ENCODE measurements around the gene AP1M1.
A peak's percentile ranks its signal among the peaks of the same experiment; 100 is the strongest.

The AP1M1 gene

DNA sequence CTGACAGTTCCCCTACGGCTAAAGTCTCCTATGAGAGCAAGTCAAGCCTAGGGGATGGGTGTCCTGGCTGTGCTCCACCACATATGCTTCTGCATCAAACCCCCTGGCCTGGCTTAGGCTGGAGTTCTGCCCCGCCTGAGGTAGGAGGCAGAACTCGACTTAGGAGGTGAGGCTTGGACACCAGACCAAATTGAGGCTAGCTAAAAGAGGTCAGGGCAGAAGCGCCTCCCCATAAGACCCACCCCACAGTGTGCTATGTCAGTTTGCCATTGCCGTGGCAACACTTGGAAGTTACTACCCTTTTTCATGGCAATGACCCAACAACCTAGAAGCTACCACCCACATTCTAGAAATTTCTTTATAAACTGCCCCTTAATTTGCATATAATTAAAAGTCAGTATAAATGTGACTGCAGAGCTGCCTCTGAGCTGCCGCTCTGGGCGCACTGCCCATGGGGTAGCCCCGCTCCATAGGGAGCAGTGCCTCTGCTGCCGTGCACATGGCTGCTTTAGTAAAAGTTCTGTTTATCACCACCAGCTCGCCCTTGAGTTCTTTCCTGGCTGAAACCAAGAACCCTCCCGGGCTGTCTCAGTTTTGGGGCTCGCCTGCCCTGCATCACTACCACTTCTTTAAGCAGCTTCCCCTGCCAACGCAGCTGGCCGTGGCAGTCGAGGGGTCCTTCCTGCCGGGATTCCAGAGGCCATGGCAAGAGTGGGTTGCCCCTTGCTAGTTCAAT, 20.2 kb downstream of the AP1M1 start:
- Histone ChIP-seq H3K27me3 (no peaks in the 10 kb centered on the region), H3K9me3 (peaks cover 57% of the 10 kb centered on the region), H3K27ac (no peak overlapping the region), H3K4me3 (no peak overlapping the region), H4K20me1 (peaks cover 14% of the 10 kb centered on the region), H3K36me3 (peaks cover 98% of the 10 kb centered on the region), H3K4me2 (no peak overlapping the region), H3K9ac (no peak overlapping the region), H3K4me1 (peaks cover 3% of the 10 kb centered on the region; the same call in 1 of the 2 replicates)
- no peak for TF ChIP-seq Cebpa-rat (IDR thresholded peaks at IDR 0.05)

DNA sequence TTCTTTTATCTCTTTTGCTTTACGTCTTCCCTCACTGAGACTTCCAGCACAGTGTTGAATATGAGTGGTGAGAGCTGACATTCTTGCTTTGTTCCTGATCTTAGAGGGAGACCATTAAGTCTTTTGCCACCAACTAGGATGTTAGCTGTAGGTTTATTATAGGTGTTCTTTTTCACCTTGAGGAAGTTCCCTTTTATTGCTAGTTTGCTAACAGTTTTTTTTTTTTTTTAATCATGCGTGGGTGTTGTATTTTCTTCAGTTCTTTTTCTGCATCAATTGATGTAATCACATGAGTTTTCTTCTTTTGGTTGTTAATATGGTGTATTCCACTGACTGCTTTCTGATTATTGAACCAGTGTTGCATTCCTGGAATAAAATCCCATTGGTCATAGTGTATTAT, 21.1 kb downstream of the AP1M1 start:
- Histone ChIP-seq H3K9me3 (peaks cover 57% of the 10 kb centered on the region), H3K9ac (no peak overlapping the region), H3K27ac (no peak overlapping the region), H3K4me3 (no peak overlapping the region), H3K27me3 (no peaks in the 10 kb centered on the region), H3K36me3 (peaks cover 98% of the 10 kb centered on the region), H3K4me1 (peaks cover 13% of the 10 kb centered on the region), H3K4me2 (no peak overlapping the region), H4K20me1 (peaks cover 15% of the 10 kb centered on the region)
- no peak for TF ChIP-seq Cebpa-rat (IDR thresholded peaks at IDR 0.05)

DNA sequence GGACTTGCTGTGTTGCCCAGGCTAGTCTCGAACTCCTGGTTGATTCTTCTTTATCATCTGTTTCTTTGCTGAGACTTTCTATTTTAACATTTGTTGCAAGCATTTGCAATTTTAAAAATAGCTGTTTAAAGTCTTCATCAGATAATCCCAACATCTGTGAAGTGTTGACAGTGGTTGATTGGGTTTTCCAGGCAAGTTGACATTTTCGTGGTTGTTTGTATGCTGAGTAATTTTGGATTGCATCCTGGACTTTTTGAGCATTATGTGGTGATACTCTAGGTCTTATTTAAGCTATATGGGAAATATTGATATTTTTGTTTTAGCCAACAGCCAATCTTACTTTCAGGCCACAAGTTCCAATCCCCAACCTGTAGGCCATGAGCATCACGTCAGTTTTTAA, 25.1 kb downstream of the AP1M1 start:
- Histone ChIP-seq H3K4me2 (0 out of 2 replicates have a peak overlapping the region, but pooled peaks have one; percentile 77), H3K4me1 (peaks cover 27% of the 10 kb centered on the region), H3K9ac (no peak overlapping the region), H3K27ac (no peak overlapping the region), H4K20me1 (peaks cover 42% of the 10 kb centered on the region), H3K36me3 (peaks cover 100% of the 10 kb centered on the region), H3K27me3 (no peaks in the 10 kb centered on the region), H3K9me3 (peaks cover 49% of the 10 kb centered on the region), H3K4me3 (no peak overlapping the region)
- TF ChIP-seq Cebpa-rat (IDR thresholded peaks at IDR 0.05) = no peak

DNA sequence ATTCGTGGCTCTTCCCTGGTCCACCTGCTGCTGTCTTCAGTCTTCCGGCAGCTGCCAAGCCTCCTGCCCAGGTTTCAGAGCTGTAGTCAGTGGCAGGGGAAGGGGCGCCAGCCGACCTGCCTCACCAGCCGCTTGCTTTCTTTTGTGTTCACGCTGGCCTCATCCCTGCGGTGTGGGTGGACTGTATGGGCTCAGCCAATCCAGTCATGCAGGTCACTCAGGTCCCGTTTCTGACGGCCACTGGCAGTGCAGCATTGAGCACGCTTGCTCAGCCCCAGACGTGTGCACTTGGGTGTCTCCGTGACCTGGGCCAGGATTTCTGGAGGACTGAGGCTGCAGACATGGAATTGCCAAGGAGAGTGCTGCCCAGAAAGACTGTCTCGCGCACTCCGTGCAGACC, 26.0 kb downstream of the AP1M1 start:
- TF ChIP-seq Cebpa-rat (IDR thresholded peaks at IDR 0.05) = no peak
- Histone ChIP-seq H3K36me3 (peaks cover 100% of the 10 kb centered on the region), H3K9me3 (peaks cover 40% of the 10 kb centered on the region), H3K4me1 (peaks cover 27% of the 10 kb centered on the region), H3K27me3 (no peaks in the 10 kb centered on the region), H3K27ac (peak overlapping the region; percentile 37; the same call in 1 of the 2 replicates), H3K9ac (peak overlapping the region; percentile 47), H3K4me2 (peak overlapping the region; percentile 77), H4K20me1 (peaks cover 42% of the 10 kb centered on the region), H3K4me3 (no peak overlapping the region)

DNA sequence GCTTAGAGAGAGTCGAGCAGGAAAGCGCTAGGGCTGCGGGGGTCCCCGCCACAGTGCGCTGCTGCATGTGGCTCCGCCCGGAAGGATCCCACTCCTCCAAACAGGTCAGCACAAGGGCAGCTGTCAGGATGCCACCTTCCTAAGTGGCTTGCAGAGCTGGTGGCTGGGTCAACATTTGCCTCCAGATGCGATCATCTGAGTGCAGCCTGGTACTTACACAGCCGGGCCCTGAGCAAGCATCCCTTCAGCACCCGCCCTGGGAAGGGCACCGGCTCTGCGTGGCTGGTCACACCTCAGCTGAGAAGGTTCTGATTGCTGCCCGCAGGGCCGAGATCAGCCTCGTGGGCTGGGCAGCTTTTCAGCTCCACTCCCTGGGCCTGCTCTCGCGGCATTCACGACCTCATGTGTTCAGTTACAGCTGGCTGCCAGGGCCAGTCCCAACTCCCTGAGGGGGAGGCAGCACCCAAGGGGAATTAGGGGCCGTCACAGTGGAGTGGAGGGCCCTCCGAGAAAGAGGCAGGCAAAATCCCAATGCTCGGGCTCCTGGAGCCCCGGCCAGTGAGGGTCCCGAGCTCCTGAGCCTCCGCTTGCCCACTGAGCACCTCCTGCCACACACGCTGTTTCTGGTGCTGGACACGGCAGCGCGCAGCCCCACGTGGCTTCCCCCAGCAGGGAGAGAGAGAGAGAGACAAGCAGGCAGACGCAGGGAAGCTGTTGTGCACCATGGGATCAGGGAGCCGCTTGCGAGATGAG, 26.8 kb downstream of the AP1M1 start:
- Histone ChIP-seq H3K4me1 (peaks cover 27% of the 10 kb centered on the region), H3K9ac (peak overlapping the region; percentile 47), H4K20me1 (peaks cover 42% of the 10 kb centered on the region), H3K27me3 (no peaks in the 10 kb centered on the region), H3K27ac (peak overlapping the region; percentile 37), H3K36me3 (peaks cover 100% of the 10 kb centered on the region), H3K4me3 (no peak overlapping the region), H3K9me3 (peaks cover 33% of the 10 kb centered on the region), H3K4me2 (peak overlapping the region; percentile 77)
- no peak for TF ChIP-seq Cebpa-rat (IDR thresholded peaks at IDR 0.05)

DNA sequence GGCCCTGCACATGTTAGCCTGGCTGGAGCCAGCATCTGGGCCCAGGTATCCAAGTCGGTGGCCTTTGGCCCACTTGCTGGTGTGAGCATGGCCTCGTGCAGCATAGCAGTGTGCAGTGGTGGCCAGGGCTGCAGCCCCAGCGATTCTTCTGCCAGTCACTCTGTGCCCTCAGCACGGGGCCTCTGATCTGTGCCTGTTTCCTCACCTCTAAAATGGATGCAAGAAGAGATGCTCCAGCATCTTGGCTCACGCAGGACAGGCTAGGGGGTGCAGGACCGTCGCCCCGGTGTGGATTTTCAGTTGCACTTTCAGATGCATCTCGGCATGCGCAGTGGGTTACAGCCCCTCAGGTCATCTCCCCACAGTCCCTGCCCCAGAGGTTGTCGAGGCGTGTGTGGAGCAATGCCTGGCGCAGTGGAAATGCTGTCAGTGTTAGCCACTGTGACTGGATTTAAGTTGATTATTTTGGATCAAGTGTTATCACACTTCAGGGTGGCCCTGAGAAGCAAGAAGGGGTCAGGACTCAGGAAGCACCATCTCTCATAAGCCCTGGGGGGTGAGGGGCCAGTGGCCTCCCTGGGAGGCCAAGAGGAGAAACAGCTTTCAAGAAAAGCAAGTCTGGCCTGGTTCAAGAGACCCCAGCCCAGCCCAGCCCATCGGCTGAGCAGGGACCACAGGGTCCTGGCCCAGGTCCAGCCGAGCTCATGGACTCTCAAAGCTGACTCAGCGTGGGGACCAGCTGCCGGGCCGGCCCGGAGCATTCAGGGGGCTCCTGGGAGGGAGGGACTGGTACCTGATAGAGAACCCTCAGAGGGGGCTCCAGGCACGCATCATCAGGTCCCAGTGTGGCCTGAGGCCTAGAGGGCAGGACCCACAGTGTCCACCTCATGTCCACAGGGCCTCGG, 27.8 kb downstream of the AP1M1 start:
- Histone ChIP-seq H3K27me3 (no peaks in the 10 kb centered on the region), H4K20me1 (peaks cover 42% of the 10 kb centered on the region), H3K27ac (no peak overlapping the region; the same call in 1 of the 2 replicates), H3K9ac (no peak overlapping the region), H3K4me1 (peaks cover 27% of the 10 kb centered on the region), H3K4me3 (no peak overlapping the region), H3K4me2 (0 out of 2 replicates have a peak overlapping the region, but pooled peaks have one; percentile 77), H3K36me3 (peaks cover 100% of the 10 kb centered on the region), H3K9me3 (peaks cover 22% of the 10 kb centered on the region)
- no peak for TF ChIP-seq Cebpa-rat (IDR thresholded peaks at IDR 0.05)

DNA sequence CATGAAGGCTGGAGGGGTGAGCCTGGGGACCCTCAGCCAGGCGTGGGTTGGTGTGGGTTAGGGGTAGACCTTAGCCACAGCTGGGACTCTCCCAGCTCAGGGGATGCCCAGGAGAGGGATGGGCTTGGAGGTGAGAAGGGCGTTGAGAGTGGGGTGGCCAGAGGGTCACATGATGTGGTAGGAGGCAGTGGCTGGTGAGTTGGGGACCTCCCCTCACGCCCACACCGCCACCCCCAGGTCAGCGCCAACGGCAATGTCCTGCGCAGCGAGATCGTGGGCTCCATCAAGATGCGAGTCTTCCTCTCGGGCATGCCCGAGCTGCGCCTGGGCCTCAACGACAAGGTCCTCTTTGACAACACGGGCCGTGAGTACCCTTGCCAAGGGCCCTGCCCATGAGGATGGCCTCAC, 28.5 kb downstream of the AP1M1 start:
- no peak overlapping the region for H3K4me2 ChIP-seq
- no peak overlapping the region for H3K4me3 ChIP-seq
- no peak overlapping the region for H3K9ac ChIP-seq
- H3K4me1 ChIP-seq = peaks cover 27% of the 10 kb centered on the region
- peaks cover 42% of the 10 kb centered on the region for H4K20me1 ChIP-seq
- H3K27ac ChIP-seq = no peak overlapping the region
- H3K36me3 ChIP-seq = peaks cover 98% of the 10 kb centered on the region
- peaks cover 16% of the 10 kb centered on the region for H3K9me3 ChIP-seq
- TF ChIP-seq Cebpa-rat (IDR thresholded peaks at IDR 0.05) = no peak
- H3K27me3 ChIP-seq = no peaks in the 10 kb centered on the region

DNA sequence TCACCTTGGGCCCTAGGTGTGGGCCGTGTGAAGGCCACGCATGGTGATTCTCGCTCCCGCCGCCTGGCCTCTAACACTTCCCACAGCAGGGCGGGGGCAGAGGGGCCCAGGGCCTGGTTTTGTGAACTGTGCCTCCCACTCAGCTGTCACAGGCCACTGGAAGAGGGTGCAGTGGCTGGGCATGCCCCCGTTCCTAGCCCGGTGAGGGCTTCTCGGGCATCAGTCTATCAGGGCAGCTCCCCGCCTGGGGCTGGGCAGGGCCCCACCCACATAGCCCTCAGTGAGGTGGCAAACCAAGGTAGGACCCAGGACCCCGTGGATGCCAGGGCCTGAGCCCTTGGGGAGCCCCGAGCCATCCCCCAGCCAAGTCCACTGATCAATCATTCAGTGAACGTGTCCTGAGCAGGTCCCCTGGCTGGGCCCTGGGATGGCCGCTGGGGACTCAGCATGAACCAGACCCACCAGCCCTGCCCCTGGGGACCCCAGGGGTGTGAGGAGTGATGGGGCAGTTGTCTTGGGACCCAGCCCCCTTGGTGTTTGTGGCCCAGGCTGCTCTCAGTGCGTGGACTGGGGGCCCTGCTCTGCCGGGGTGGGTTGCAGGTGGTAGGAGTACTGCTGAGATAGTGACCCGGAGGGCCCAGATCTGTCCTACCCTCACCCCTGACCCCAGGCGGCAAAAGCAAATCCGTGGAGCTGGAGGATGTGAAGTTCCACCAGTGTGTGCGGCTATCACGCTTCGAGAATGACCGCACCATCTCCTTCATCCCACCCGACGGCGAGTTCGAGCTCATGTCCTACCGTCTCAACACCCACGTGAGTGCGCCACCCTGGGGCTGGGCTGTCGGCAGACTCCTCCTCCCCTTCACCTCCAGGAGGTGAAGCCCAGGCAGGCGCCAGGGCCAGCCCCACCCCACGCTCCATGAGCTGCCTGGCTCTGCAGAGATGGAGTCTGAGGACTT, 29.4 kb downstream of the AP1M1 start:
- H3K9me3 ChIP-seq = peaks cover 6% of the 10 kb centered on the region
- H3K27me3 ChIP-seq = no peaks in the 10 kb centered on the region
- no peak overlapping the region for H3K9ac ChIP-seq
- 0 out of 2 replicates have a peak overlapping the region, but pooled peaks have one; percentile 26 for H3K27ac ChIP-seq
- no peak for TF ChIP-seq Cebpa-rat (IDR thresholded peaks at IDR 0.05)
- H4K20me1 ChIP-seq = peaks cover 42% of the 10 kb centered on the region
- H3K4me2 ChIP-seq = no peak overlapping the region
- H3K36me3 ChIP-seq = peaks cover 98% of the 10 kb centered on the region
- no peak overlapping the region for H3K4me3 ChIP-seq
- H3K4me1 ChIP-seq = peaks cover 27% of the 10 kb centered on the region

Measured in BLaER1 (cell line).